Skeletal muscle tissue (tissue), 4 donors: ENCODE results near the gene PFN3. TPM values are rescaled to one million over a fixed set of nuclear protein-coding genes. Genes with fewer than 3 reads are reported as not detected.

Source experiments
- H3K27ac ChIP-seq: one replicate; pipeline ENCODE4 v1.7.0; 2013; ENCODE audit warnings: mild to moderate bottlenecking, low read depth, low read length, inconsistent platforms
- H3K27me3 ChIP-seq, 3 donors: one replicate each; pipeline ENCODE4 v1.7.0; 2013; ENCODE audit warnings: low read length in 3 of 3; ENCODE audit not compliant: control insufficient read depth in 3 of 3, insufficient read depth in 3 of 3
- H3K36me3 ChIP-seq, 3 donors: one replicate each; pipeline ENCODE4 v1.7.0; 2013; ENCODE audit warnings: low read length in 3 of 3; ENCODE audit not compliant: control insufficient read depth in 3 of 3, insufficient read depth in 3 of 3
- H3K4me1 ChIP-seq, 3 donors: one replicate each; pipeline ENCODE4 v1.7.0; 2013; ENCODE audit warnings: low read length in 3 of 3, mild to moderate bottlenecking in 3 of 3; ENCODE audit not compliant: control insufficient read depth in 3 of 3, insufficient read depth in 3 of 3
- H3K4me3 ChIP-seq, 3 donors: one replicate each; pipeline ENCODE4 v1.7.0; 2013; ENCODE audit warnings: low read length in 3 of 3
- H3K9ac ChIP-seq, 3 donors: one replicate each; pipeline ENCODE4 v1.7.0; 2013; ENCODE audit warnings: low read length in 3 of 3, mild to moderate bottlenecking in 3 of 3, moderate library complexity in 2 of 3, low read depth in 1 of 3
- H3K9me3 ChIP-seq, 3 donors: one replicate each; pipeline ENCODE4 v1.7.0; 2013; ENCODE audit warnings: low read length in 3 of 3; ENCODE audit not compliant: control insufficient read depth in 3 of 3
- total RNA-seq: library from RNA; depleted of rRNA; stranded (reverse); fragments of >200 nt; gene quantifications from one replicate; pipeline ENCODE4 v1.2.3, GENCODE V29; 2014
- donor health status: Osteomylitis.

The PFN3 gene
- total RNA-seq, 1 donor from 2014 or later, result not detected

DNA sequence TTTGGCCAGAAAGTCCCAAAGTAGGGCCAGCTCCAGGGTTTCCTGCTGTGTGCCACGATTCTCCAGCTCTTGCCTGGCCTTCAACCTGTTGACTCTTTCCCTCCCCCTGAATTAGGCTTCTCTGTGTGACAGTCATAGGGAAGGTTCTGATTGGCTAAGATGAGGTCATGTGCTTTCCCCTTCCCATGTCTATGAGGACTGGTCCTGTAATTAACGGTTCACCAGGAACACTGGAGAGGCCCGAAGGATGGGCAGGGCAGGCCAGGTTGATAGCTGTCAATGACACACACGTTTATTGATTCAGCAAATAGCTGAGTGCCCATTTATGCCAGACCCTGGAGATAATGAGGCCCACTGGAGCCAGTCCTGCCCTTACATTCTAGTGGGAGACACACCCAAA is 37.2 kb upstream of the PFN3 start:
- no peaks in the 10 kb centered on the region for H3K27me3 ChIP-seq
- H3K4me3 ChIP-seq, result no peak overlapping the region
- peaks cover 39 to 65% (median 49%) of the 10 kb centered on the region in 3 donors for H3K36me3 ChIP-seq
- peaks cover 0 to 4% (median 2%) of the 10 kb centered on the region in 3 donors for H3K4me1 ChIP-seq
- no peaks in the 10 kb centered on the region for H3K9me3 ChIP-seq
- no peak overlapping the region for H3K27ac ChIP-seq
- H3K9ac ChIP-seq, result no peak overlapping the region

DNA sequence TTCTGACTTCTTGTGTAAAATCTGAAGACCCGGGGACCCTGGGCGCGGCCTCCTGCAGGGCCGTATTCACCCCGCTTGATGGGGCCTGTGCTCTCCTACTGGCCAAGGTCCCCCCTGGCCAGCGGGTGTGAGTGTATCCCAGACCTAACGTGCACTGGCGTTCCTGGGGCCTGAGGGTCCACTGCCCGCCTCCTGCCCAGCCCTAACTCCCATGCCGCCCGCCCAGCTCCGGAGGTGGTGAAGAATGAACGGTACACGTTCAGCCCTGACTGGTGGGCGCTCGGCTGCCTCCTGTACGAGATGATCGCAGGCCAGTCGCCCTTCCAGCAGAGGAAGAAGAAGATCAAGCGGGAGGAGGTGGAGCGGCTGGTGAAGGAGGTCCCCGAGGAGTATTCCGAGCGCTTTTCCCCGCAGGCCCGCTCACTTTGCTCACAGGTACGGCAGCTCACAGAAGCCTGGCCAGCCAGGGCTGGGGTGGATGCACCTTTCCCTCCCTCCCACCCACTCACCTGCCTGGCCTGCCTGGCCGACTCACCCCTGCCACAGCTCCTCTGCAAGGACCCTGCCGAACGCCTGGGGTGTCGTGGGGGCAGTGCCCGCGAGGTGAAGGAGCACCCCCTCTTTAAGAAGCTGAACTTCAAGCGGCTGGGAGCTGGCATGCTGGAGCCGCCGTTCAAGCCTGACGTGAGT is 35.5 kb upstream of the PFN3 start:
- Histone ChIP-seq H3K4me3 (no peak overlapping the region), H3K36me3 (peaks cover 44 to 70% (median 49%) of the 10 kb centered on the region in 3 donors), H3K9ac (no peak overlapping the region), H3K9me3 (no peaks in the 10 kb centered on the region), H3K27me3 (no peaks in the 10 kb centered on the region), H3K4me1 (peaks cover 13 to 20% (median 18%) of the 10 kb centered on the region in 3 donors), H3K27ac (no peak overlapping the region)

DNA sequence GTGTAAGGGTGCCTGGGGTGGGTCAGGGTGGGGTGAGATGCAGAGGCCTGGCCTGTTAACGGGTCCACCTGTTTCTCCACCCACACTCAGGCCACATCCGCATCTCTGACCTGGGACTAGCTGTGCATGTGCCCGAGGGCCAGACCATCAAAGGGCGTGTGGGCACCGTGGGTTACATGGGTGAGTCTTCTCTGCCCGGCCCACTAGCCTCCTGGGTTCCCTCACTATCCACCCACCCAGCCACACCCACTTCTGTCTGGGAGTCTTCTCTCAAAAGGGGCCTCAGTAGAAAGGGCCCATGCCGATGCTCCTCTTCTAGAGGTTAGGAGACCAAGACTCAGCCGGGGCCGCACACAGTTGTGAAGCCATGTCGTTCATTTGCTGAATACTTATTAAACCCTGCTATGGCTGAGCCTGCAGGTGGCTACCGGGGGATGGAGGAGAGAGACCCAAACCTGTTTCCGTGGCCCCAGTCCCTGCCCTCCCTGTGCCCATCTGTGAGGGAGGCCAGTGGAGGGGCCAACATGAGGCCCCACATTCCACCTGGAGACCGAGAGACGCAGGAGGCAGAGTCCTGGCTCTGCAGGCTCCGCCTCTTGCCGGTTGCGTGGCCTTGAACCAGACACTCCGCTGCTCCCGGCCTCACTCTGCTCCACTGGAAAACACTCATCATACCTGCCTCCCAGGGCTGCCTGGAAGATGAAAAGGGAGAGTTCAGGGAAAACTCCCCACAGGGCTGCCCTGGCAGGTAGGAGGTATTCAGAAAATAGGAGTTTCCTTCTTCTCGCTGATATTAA is 34.7 kb upstream of the PFN3 start:
- no peak overlapping the region for H3K27ac ChIP-seq
- no peak overlapping the region for H3K9ac ChIP-seq
- peaks cover 13 to 28% (median 20%) of the 10 kb centered on the region in 3 donors for H3K4me1 ChIP-seq
- H3K36me3 ChIP-seq, result peaks cover 40 to 67% (median 44%) of the 10 kb centered on the region in 3 donors
- H3K27me3 ChIP-seq, result no peaks in the 10 kb centered on the region
- no peaks in the 10 kb centered on the region for H3K9me3 ChIP-seq
- H3K4me3 ChIP-seq, result no peak overlapping the region

DNA sequence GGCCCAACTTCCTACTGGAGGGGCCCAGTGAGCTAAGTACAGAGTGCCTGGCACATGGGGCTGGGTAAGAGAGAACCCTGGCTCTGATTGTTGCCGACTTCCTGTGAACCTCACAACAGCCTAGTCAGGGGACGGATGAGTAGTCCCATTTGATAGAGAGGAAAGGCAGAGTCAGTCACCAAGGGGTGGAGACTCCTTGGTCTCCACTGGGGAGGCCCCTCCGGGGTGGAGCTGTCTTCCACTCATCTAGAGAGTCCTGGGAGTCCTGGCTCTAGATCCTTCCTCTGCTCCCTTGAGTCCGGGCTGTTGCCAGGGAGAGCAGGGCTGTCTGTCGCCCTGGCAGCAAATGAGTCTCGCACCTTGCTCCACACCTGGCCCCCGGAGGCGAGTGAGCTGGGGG is 34.0 kb upstream of the PFN3 start:
- no peaks in the 10 kb centered on the region for H3K9me3 ChIP-seq
- no peaks in the 10 kb centered on the region for H3K27me3 ChIP-seq
- H3K4me1 ChIP-seq, result peaks cover 13 to 33% (median 20%) of the 10 kb centered on the region in 3 donors
- H3K4me3 ChIP-seq, result no peak overlapping the region
- no peak overlapping the region for H3K9ac ChIP-seq
- no peak overlapping the region for H3K27ac ChIP-seq
- peaks cover 39 to 64% (median 40%) of the 10 kb centered on the region in 3 donors for H3K36me3 ChIP-seq

DNA sequence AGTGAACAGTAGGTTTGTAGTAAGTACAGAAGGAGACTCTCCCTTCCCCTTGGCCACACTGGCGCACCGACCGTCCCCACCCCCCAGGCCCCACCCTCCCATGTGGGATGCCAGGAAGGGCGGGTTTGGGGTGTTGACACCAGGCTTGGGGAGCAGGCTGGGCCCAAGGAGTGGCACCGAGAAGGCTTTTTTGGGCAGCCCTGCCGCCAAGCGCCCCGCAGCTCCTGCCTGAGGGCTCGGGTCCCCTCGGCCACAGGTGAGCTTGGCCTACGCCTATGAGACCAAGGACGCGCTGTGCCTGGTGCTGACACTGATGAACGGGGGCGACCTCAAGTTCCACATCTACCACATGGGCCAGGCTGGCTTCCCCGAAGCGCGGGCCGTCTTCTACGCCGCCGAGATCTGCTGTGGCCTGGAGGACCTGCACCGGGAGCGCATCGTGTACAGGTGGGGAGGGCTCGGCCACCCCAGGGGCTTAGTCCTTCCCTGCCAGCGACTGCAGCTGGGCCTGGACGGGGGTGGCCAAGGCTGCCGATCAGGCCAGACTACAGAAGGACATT is 33.3 kb upstream of the PFN3 start:
- H3K27ac ChIP-seq, result no peak overlapping the region
- no peaks in the 10 kb centered on the region for H3K9me3 ChIP-seq
- H3K4me3 ChIP-seq, result no peak overlapping the region
- H3K36me3 ChIP-seq, result peaks cover 39 to 62% (median 40%) of the 10 kb centered on the region in 3 donors
- no peaks in the 10 kb centered on the region for H3K27me3 ChIP-seq
- H3K4me1 ChIP-seq, result peaks cover 13 to 40% (median 20%) of the 10 kb centered on the region in 3 donors
- no peak overlapping the region for H3K9ac ChIP-seq

DNA sequence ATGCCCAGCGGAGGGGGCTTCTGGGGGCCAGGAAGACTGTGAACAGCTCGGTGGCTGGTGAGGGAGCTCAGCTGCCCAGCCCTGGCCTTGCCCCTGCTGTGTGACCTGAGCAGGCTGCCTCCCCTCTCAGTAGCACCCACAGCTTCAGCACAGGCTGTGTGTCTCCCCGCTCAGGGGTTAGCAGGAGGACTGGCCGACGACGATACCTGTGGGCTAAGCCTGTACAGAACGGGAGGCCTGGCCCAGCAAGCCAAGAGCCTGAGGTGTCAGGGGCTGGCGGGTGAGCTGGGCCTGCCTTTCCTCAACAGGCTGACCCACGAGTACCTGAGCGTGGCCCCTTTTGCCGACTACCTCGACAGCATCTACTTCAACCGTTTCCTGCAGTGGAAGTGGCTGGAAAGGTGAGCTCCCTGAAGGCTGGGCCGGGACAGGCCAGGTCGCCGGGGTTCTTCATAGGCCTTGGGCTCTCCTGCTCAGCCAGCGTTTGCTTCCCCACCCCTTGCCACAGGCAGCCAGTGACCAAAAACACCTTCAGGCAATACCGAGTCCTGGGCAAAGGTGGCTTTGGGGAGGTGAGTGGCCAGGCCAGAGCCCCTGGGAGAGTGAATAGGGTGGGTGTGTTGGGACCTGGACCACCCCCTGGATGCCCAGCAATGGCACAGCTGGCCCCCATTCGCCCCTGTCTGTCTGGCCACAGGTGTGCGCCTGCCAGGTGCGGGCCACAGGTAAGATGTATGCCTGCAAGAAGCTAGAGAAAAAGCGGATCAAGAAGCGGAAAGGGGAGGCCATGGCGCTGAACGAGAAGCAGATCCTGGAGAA is 32.6 kb upstream of the PFN3 start:
- Histone ChIP-seq H3K4me1 (peaks cover 15 to 47% (median 23%) of the 10 kb centered on the region in 3 donors), H3K27ac (no peak overlapping the region), H3K9me3 (no peaks in the 10 kb centered on the region), H3K36me3 (peaks cover 39 to 57% (median 40%) of the 10 kb centered on the region in 3 donors), H3K4me3 (no peak overlapping the region), H3K9ac (no peak overlapping the region), H3K27me3 (no peaks in the 10 kb centered on the region)

DNA sequence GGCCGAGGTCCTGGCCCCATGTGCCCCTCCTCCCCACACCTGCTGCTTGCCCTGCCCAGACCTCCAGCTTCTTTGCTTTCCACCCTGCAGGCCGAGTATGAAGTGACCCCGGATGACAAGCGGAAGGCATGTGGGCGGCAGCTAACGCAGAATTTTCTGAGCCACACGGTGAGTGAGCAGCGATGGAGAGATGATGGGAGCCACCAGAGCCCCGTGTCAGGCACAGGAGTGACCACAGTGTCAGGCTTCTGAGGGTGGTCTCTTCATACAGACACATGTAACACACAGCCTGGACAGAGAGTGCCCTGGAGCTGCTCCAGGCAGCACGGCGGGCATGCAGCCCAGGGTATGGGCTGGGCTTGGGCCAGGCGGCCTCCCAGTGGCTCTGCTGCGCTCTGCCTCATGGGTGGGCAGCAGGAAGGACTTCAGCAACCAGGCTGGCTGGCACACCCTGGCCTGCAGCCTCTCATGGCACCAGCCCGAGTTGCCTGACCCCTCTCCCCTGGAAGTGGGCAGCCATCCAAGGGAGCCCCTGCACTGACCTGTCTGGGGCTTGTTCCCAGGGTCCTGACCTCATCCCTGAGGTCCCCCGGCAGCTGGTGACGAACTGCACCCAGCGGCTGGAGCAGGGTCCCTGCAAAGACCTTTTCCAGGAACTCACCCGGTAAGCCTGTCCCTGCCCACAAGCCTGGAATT is 31.8 kb upstream of the PFN3 start:
- peak overlapping the region; percentile 36 for H3K27ac ChIP-seq
- peak overlapping the region in 2 of 3 donors; percentile 23 to 54 for H3K9ac ChIP-seq
- no peaks in the 10 kb centered on the region for H3K27me3 ChIP-seq
- peaks cover 35 to 50% (median 39%) of the 10 kb centered on the region in 3 donors for H3K36me3 ChIP-seq
- no peaks in the 10 kb centered on the region for H3K9me3 ChIP-seq
- H3K4me1 ChIP-seq, result peaks cover 23 to 54% (median 31%) of the 10 kb centered on the region in 3 donors
- peak overlapping the region in 1 of 3 donors; percentile 29 for H3K4me3 ChIP-seq

DNA sequence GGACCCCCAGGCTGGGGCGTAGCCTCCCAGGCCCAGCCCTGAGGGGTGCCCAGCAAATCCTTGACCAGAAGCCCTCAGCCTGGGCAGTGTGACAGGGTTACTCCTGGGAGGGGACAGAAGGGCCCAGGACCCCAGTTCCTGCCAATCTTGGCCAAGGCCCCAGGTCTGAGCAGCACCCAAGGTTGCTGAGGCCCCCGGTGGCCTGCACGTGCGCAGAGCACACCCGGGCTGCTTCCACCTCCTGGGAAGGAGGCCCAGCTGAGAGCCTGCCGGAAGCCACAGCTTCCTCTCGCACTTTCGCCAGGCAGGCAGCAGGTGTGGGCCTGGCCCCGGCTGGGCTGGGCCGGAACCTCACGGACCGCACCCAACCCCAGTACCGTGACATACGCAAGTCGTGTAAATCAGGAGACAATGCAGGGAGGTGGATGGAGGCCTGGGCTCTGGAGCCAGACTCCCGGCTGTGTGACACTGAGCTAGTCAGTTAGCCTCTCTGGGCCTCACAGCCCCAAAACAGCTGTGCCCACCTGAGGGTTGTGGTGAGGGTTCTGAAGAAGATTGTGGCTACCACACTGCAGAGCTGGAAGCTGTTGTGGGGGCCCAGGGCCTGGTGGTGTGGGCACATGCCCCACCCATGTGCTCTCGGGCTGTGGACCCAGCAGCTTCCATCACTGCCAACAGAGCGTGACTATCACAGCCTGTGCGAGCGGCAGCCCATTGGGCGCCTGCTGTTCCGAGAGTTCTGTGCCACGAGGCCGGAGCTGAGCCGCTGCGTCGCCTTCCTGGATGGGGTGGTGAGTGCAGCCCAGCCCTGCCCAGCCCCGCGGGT is 31.1 kb upstream of the PFN3 start:
- Histone ChIP-seq H3K4me3 (peak overlapping the region in 1 of 3 donors; percentile 22), H3K36me3 (peaks cover 31 to 46% (median 35%) of the 10 kb centered on the region in 3 donors), H3K4me1 (peaks cover 26 to 60% (median 35%) of the 10 kb centered on the region in 3 donors), H3K9ac (peak overlapping the region in 2 of 3 donors; percentile 23 to 54), H3K27ac (peak overlapping the region; percentile 36), H3K27me3 (no peaks in the 10 kb centered on the region), H3K9me3 (no peaks in the 10 kb centered on the region)
